Measurements from ENCODE around the gene PDE6A. TPM values are rescaled to one million over a fixed set of nuclear protein-coding genes. Genes with fewer than 3 reads are reported as not detected.
"Not testable (repeated sequence)": the region's sequence is repeated elsewhere in the genome, so short reads cannot be mapped to it uniquely, and the experiment has no call there.

PDE6A gene
- polyA plus RNA-seq, 1 experiment = not detected

DNA sequence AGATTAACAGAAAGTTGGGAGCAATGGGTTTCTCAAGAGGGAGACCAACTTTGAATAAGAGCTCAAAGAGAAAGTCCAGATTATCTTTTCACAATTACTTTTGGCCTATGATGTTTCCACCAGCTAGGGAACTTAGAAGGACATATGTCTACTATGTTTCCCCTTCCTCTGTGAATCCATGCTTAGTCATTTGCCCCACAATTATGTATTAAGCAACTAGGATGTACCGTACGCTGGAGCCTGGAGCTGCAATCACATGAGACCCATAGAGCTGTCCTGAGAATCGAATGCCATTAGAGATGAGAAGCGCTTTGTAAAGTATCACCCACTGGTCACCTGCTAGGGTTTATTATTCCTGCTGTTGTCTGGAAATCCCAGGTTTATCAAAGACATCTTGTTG is 78.8 kb downstream of the PDE6A start:
- Histone ChIP-seq H3K27me3 (ENCODE audit: control insufficient read depth, insufficient read depth, low read length) (peaks cover 28% of the 10 kb centered on the region), H3K27ac (ENCODE audit: low read depth, low read length) (no peak overlapping the region), H3K4me3 (ENCODE audit: low read depth, low read length) (no peak overlapping the region), H3K9me3 (ENCODE audit: control insufficient read depth, insufficient read depth, low read length) (no peaks in the 10 kb centered on the region)
- DNase-seq (ENCODE audit: low read depth, low spot score) = no peak
- POLR2A ChIA-PET = no interaction called here
- TF ChIP-seq, protein P1, sequence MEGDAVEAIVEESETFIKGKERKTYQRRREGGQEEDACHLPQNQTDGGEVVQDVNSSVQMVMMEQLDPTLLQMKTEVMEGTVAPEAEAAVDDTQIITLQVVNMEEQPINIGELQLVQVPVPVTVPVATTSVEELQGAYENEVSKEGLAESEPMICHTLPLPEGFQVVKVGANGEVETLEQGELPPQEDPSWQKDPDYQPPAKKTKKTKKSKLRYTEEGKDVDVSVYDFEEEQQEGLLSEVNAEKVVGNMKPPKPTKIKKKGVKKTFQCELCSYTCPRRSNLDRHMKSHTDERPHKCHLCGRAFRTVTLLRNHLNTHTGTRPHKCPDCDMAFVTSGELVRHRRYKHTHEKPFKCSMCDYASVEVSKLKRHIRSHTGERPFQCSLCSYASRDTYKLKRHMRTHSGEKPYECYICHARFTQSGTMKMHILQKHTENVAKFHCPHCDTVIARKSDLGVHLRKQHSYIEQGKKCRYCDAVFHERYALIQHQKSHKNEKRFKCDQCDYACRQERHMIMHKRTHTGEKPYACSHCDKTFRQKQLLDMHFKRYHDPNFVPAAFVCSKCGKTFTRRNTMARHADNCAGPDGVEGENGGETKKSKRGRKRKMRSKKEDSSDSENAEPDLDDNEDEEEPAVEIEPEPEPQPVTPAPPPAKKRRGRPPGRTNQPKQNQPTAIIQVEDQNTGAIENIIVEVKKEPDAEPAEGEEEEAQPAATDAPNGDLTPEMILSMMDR (IDR thresholded peaks at IDR 0.05; ENCODE audit: low read depth, low read length) = no peak
- CTCF ChIA-PET = interaction anchor here (1.7 to 7.8 kb wide), 2 partner anchors 13 to 31 kb away, joined by 4 to 66 read pairs; no protein-coding TSS in a partner anchor

DNA sequence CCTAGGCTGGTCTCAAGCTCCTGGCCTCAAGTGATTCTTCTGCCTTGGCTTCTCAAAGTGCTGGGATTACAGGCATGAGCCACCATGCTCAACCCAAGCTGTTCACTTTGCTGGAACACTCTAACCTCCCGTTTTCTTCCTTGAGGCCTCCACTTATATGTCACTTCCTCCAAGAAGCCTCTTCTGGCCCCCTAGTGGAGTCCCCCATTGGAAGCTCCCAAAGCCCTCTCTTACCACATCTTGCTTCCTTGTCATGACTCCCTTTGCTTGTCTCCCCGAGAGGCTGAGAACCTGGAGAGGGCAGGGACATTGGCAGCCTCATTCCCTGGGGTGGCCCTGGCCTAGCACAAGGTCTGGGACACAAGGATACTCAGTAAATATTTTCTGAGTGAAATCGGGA is 80.8 kb downstream of the PDE6A start:
- no peaks in the 10 kb centered on the region for H3K9me3 ChIP-seq (ENCODE audit: control insufficient read depth, insufficient read depth, low read length)
- POLR2A ChIA-PET = no interaction called here
- H3K27me3 ChIP-seq (ENCODE audit: control insufficient read depth, insufficient read depth, low read length) = peaks cover 28% of the 10 kb centered on the region
- TF ChIP-seq, protein P1 (IDR thresholded peaks at IDR 0.05; ENCODE audit: low read depth, low read length) = no peak
- CTCF ChIA-PET = interaction anchor here (7.8 kb wide), 1 partner anchor 11 kb away, joined by 66 read pairs; no protein-coding TSS in a partner anchor
- H3K27ac ChIP-seq (ENCODE audit: low read depth, low read length) = no peak overlapping the region
- no peak for DNase-seq (ENCODE audit: low read depth, low spot score)
- no peak overlapping the region for H3K4me3 ChIP-seq (ENCODE audit: low read depth, low read length)

DNA sequence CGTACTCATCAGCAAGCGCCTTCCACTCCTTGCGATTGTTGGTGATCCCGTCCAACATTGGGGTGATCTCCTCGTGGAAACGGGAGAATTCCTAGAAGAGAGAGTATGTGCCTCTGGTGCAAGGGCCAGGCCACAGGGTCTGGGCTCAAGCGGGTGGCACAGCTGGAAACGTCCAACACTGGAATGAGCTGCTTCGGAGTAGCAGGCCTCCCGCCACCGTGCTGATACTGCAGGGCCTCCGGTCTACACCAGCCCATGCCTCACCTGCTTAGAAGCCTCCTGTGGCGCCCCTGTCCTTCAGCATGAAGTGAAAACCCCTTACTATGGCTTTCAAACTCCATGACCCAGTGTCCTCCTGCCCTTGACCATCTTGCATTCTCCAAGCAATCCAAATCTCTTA is 81.4 kb downstream of the PDE6A start:
- TF ChIP-seq, protein P1 (IDR thresholded peaks at IDR 0.05; ENCODE audit: low read depth, low read length) = no peak
- DNase-seq (ENCODE audit: low read depth, low spot score) = no peak
- Histone ChIP-seq H3K9me3 (ENCODE audit: control insufficient read depth, insufficient read depth, low read length) (no peaks in the 10 kb centered on the region), H3K27me3 (ENCODE audit: control insufficient read depth, insufficient read depth, low read length) (peaks cover 28% of the 10 kb centered on the region), H3K4me3 (ENCODE audit: low read depth, low read length) (no peak overlapping the region), H3K27ac (ENCODE audit: low read depth, low read length) (no peak overlapping the region)
- POLR2A ChIA-PET = no interaction called here
- CTCF ChIA-PET = interaction anchor here (7.8 kb wide), 1 partner anchor 11 kb away, joined by 66 read pairs; no protein-coding TSS in a partner anchor

DNA sequence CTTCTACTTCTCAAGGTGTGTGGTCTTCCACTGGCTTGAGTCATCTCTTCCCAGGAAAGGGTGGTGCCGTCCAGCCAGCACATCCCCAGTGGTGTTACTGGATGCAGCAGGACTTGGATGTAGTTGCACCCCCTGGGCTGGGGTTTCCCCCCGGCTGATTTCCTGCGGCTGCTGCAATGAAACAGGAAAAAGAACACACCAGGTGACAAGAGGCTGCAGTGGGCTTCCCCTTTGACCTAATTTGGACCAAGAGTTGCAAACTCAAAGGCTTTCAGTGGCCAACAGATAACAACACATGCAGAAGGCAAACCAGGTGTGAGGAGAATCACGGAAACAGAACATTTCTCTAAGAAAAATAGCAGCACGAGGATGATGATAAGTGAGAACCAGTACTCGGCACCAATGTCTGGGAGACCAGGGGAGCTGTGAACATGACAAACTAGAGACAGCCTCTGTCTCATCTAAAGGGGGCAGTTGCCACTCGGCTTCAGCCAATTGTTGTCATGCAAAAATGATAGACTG is 83.7 kb downstream of the PDE6A start:
- H3K9me3 ChIP-seq (ENCODE audit: control insufficient read depth, insufficient read depth, low read length) = no peaks in the 10 kb centered on the region
- no peak for DNase-seq (ENCODE audit: low read depth, low spot score)
- ChIA-PET POLR2A (no interaction called here), CTCF (interaction anchor here (0.6 to 7.8 kb wide), 4 partner anchors 9 to 248 kb away, joined by 5 to 66 read pairs (median 8); no protein-coding TSS in a partner anchor)
- no peak overlapping the region for H3K4me3 ChIP-seq (ENCODE audit: low read depth, low read length)
- H3K27ac ChIP-seq (ENCODE audit: low read depth, low read length) = no peak overlapping the region
- peaks cover 10% of the 10 kb centered on the region for H3K27me3 ChIP-seq (ENCODE audit: control insufficient read depth, insufficient read depth, low read length)
- TF ChIP-seq, protein P1 (IDR thresholded peaks at IDR 0.05; ENCODE audit: low read depth, low read length) = no peak

DNA sequence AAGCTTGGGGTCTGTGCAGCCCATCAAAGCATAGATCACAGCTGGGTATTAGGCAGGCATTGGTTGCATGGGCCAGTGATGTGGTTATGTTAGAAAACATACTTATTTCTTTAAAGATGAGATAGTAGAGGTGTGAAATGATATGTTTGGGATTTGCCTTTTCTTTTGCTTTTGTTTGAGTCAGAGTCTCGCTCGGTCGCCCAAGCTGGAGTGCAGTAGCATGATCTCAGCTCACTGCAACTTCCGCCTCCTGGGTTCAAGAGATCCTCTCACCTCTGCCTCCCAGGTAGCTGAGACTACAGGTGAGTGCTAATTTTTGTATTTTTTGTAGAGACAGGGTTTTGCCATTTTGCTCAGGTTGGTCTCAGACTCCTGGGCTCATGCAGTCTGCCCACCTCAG is 84.8 kb downstream of the PDE6A start:
- ChIA-PET CTCF (interaction anchor here (1.0 to 7.8 kb wide), 2 partner anchors 7 to 26 kb away, joined by 4 to 66 read pairs; no protein-coding TSS in a partner anchor), POLR2A (no interaction called here)
- H3K9me3 ChIP-seq (ENCODE audit: control insufficient read depth, insufficient read depth, low read length) = no peaks in the 10 kb centered on the region
- TF ChIP-seq, protein P1 (IDR thresholded peaks at IDR 0.05; ENCODE audit: low read depth, low read length) = no peak
- H3K27ac ChIP-seq (ENCODE audit: low read depth, low read length) = no peak overlapping the region
- H3K4me3 ChIP-seq (ENCODE audit: low read depth, low read length) = no peak overlapping the region
- DNase-seq (ENCODE audit: low read depth, low spot score) = no peak
- peaks cover 7% of the 10 kb centered on the region for H3K27me3 ChIP-seq (ENCODE audit: control insufficient read depth, insufficient read depth, low read length)

DNA sequence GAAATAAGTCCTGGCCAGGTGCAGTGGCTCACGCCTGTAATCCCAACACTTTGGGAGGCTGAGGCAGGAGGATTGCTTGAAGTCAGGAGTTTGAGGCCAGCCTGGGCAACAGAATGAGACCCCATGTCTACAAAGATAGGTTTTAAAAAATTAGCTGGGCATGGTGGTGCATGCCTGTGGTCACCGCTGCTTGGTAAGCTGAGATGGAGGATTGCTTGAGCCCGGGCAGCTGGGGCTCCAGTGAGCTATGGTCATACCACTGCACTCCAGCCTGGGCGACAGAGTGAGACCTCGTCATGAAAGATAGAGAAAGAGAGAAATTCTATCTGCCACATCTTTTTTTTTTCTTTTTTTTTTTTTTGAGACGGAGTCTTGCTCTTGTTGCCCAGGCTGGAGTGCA is 86.1 kb downstream of the PDE6A start:
- POLR2A ChIA-PET; CTCF ChIA-PET; H3K27ac ChIP-seq (ENCODE audit: low read depth, low read length): not testable (repeated sequence)

More for the DNA sequence above, 86.1 kb downstream of the PDE6A start:
- peaks cover 11% of the 10 kb centered on the region for H3K27me3 ChIP-seq (ENCODE audit: control insufficient read depth, insufficient read depth, low read length)
- not testable (repeated sequence) for H3K9me3 ChIP-seq (ENCODE audit: control insufficient read depth, insufficient read depth, low read length); DNase-seq (ENCODE audit: low read depth, low spot score); H3K4me3 ChIP-seq (ENCODE audit: low read depth, low read length)
